GM21528 (cell line): Measurements from ENCODE around the gene FGA.

Source experiments
- ATAC-seq: cut with Tn5 transposase; IDR thresholded peaks from one replicate; pipeline ENCODE4 v1.9.1; 2021; ENCODE audit warnings: mild to moderate bottlenecking, moderate library complexity; ENCODE audit not compliant: unreplicated experiment, low FRiP score

The FGA gene

DNA sequence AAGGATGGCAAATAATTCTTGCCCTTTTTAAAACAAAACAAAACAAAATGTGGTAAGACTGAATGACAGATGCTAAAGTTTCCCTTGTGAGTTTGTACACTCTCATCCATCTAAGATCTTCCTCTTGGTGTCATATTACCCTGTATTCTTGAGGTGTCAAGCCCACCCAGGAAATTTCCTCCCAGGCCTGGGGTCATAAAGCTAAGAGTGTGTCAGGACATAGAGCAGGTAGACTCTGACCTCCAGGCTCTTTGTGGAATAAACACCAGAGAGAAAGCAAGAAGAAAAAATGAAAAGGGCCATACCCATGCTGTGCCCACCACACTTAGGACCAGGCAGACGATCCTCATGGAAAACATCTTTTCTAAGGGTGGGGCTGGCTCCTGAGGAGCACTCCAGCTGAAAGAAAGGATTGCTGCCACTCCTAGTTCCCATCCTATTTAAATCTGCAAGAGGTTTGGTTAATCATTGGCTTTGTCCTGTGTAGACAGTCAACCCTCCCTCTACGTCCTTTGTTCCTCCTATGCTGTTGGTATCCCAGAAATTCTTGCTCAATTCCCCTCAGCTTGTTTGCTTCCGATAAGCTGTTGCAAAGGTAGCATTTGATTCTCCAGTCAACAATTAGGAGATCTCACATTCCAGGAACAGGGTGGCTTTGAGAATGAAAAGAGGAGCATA lies at the start of gene FGA:
TSS of gene FGA (minus strand) at position 414 of the 678 bp plus-strand sequence. CDS start at position 359, 55 bp downstream.
- ATAC-seq: no peak

DNA sequence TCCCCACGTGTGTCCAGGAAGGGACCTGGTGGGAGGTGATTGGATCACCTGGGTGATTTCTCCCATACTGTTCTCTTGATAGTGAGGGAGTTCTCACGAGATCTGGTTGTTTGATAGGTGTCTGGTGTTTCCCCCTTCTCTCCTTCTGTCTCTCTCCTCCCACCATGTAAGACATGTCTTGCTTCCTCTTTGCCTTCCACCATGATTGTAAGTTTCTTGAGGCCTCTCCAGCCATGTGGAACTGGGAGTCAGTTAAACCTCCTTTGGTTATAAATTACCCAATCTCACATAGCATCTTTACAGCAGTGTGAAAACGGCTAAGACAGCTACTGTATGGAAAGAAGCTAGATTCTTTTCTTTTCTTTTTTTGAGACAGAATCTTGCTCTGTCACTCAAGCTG lies 43.5 kb upstream of the FGA start:
- no peak for ATAC-seq

DNA sequence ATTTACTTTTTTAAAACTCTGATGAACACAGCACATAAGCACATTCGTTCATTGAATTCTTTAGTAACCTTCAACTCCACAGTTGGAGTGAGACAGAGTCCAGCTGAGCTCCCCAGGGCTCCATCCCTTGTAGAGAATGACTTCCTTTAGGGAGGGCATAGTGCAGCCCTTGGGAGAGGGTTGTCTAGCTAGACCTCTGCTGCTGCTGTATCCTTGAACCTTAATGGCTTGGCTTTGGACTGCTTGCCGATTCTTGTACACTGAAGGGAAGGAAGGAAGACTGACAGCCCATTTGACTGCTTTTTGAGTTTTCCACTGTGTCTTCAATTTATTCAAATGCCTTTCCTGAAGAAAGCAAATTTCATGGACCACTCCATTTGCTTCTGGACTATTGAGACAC lies 41.3 kb upstream of the FGA start:
- ATAC-seq: no peak

GRCh38 chr4:154630324-154630723 lies 39.8 kb upstream of the FGA start:
- no peak for ATAC-seq

DNA sequence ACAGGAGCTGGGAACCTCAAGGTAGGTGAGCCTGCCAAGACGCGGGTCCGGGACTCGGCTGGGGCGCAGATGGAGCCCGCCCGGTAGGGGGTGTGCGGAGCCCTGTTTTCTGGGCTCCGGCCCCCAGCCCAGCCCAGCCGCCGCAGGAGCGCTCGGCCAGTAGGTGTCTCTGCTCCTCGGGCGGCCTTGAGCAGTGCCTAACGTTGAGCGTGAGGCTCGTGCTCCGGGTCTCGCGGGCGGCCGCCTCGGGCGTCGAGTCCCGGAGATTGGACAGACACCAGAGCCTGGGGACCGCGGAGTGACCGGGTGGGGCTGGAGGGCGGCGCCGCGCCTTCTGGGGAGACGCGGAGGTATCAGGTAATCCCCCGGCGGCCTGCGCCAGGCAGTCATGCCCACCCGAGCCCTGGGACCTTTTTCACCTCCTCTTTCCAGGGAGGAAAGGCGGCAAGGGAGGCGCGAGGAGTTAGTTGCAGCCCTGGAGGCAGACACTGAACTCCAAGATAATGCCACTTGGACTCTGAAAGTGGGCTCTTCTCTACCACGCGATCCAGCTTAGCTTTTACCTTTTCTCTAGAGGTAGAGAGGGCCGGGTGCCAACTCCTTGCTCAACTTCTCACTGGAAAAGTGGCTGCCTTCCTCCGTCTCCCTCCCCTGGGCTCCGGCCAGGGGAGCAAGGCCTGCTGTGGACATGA lies 36.4 kb upstream of the FGA start:
- peak; percentile 96 for ATAC-seq

GRCh38 chr4:154625971-154626370 lies 35.4 kb upstream of the FGA start:
- no peak for ATAC-seq

- no peak for ATAC-seq
Observed at GRCh38 chr4:154623995-154624394, 33.5 kb upstream of the FGA start.

GRCh38 chr4:154623436-154623835 lies 32.9 kb upstream of the FGA start:
- no peak for ATAC-seq

DNA sequence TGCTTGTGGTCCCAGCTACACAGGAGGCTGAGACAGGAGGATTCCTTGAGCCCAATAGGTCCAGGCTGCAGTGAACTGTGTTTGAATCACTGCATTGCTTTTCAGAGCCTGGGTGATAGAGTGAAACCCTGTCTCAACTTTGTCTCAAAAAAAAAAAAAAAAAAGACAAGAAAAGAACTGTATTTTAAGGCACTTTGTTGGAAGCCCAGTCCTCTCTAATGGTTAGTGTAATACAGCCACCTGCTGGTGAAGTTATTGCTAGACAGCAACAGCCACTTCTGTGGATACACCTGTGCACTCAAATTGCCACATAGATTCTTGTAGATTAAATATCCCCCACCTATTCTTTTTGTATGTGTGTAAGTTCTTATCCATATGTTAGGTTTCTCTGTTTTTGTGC lies 32.1 kb upstream of the FGA start:
- ATAC-seq: peak; percentile 51

DNA sequence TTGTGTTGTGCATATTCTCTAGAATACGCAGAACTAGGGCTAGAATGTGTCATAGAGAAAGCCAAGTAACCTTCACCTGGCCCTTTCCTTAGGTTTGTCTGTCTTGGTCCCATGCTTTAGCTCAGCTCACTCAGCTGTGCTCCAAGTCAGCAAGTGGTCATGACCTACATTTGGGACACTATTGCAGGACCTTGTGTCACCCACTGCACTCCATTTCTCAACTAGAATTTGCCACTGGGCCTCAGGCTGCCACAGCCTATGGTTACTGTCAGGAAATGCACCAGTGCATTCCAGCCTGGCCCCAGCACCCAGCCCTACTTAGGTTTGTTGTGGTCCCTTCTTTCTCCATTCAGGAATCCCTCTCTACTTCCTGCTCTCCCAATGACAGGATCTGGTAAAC lies 29.6 kb upstream of the FGA start:
- ATAC-seq: no peak

DNA sequence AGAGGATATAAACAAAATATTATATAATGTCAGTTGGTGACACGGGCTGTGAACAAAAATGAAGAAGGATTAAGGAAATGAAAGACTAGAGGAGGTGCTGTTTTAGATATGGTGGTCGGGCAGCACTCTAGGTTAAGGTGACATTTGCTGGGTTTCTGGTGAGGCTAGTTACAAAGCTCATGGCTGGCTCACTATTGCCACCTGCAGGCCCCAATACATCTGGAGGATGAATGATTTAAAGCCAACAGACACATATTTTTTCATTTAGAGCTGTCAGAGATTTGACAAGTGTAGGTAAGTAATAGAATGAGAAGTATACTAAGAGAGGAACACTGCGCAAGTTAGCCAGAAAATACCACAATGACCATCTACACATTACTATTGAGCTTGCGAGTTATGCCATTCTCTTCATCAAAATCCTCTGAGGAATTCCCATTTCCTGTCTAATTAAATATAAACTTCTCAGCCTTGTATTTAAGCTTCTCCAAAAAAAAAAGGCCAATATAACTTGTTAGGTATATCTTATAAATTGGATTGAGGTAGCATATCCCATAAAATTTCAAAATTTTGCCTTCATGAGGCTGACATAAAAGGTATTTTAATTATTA lies 28.3 kb upstream of the FGA start:
- ATAC-seq: peak; percentile 57

GRCh38 chr4:154617820-154618317 lies 27.3 kb upstream of the FGA start:
- ATAC-seq: no peak

DNA sequence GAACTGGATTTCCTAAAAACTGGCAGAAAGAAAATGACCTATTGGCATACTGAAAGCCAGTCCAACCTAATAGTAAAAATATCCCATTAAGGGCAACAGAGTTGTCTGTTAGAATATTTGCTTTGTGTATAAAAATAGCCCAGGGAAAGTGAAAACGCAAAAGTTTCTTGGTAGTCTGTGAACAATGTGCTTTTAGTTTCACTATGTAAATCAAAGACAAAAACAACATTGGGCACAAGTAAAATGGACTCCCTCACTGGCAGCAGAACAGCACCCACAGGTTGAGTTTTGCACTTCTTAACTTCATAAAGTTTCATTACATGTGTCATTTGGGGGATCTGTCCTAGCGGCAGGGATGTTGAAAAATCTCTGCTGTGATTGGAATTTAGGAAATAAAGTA lies 26.2 kb upstream of the FGA start:
- ATAC-seq: peak; percentile 96

GRCh38 chr4:154616287-154616686 lies 25.7 kb upstream of the FGA start:
- ATAC-seq: peak; percentile 3

DNA sequence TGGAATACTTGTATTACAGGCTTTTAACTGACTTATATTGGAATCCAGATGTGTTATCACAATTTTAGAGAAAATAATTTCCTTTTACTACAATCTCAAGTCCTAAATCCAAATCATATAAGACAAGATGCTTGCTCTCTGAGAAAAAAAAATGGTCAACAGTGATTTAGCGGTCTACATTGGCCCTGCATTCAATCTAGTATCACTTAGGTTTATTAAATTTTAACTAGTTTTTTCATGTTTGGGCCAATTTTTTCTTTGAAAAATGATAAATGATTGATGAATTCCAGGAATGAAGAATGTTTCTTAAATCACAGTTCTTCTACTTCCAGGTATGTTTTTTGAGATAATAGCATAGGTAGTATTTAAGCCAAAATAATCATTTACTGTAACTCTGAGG lies 24.7 kb upstream of the FGA start:
- ATAC-seq: no peak

- no peak for ATAC-seq
Observed at GRCh38 chr4:154614306-154614705, 23.8 kb upstream of the FGA start.

DNA sequence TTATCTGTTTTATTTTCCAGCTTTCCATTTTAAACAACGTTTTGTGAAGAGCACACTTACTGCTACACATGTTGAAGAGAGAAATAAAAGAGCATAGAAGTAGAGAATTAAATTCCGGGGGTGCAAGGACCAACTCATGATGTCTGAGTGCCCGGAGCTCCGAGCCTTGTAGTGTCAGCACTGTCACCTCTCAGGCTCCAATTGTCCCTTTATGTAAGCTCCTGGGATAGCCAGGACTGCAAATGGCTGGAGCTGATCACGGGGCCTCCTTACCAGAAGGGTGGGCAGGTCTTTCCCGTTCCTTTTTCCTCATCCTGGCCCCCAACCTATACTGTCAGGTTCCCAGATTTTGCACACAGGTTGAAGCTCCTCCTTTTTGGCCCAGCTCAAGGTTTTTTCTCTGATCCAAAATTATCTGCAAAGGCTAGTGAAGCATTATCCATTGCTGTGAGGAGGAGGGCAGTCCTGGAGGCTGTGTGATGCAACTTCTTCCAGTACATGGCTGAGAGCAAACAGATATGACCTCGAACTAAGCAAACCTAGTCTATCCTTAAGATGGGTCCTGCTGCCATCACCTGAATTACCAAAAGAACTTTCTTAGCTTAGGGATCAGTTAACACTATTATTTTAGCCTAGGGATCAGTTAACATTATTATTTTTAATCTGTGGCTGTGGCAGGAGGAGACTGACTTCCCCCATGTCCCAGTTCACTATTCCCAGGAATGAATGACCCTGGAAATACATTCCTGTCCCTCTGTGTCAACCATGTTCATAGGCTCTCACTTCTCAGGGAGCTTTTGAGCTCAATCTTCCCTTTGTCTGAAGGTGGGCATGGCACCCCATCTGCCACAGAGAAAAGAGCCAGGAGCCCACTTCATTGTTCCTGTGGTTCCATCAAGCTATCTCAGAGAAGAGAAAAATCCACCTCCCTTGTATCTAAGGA lies 22.2 kb upstream of the FGA start, which contains the start of gene FGG:
TSS of gene FGG (minus strand) at position 185 of the 943 bp plus-strand sequence. CDS start at position 138, 47 bp downstream.
- ATAC-seq: no peak

DNA sequence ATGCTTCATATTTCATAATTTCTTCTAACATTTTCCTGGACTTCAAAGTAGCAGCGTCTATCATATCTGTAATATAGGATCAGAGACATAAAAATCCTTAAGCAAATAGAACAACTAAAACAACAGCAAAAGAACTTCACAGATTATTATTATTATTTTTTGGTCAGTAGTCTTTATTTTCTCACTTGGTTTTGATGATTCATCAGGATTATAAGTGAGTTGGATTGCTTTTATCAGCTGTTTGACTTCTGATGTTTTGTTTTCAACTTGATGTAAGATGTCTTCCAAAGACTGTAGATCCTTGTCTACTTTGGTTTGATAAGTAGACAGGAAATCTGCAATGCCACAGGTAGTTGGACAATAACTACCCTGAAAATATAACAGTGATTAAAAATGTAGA lies 21.3 kb upstream of the FGA start:
- ATAC-seq: no peak

- ATAC-seq: no peak
Observed at GRCh38 chr4:154610582-154610981, 20.0 kb upstream of the FGA start.

DNA sequence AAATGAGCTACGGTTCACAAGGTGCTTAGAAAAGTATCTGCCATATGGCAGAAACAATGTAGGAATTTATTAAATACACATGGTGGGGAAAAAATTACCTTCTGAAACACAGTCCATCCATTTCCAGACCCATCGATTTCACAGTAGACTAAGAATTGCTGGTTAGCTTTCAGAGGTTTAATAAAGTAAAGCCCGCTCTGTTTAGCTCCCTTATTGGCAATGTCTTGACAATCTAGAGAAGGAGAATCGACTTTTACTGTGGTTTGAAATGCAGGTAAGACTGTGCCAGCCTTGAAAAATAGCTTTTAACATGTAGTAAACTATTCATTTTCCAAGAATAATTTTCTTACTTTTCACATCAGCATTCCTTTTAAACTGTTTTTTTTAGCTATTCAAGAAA lies 19.0 kb upstream of the FGA start:
- no peak for ATAC-seq
